GM21390 (cell line): ENCODE measurements around the gene HAUS6.
"Not testable (repeated sequence)": the region's sequence is repeated elsewhere in the genome, so short reads cannot be mapped to it uniquely, and the experiment has no call there.

ENCODE experiments used
- ATAC-seq: cut with Tn5 transposase; IDR thresholded peaks from one replicate; pipeline ENCODE4 v1.9.1; 2021; ENCODE audit not compliant: unreplicated experiment

The HAUS6 gene

DNA sequence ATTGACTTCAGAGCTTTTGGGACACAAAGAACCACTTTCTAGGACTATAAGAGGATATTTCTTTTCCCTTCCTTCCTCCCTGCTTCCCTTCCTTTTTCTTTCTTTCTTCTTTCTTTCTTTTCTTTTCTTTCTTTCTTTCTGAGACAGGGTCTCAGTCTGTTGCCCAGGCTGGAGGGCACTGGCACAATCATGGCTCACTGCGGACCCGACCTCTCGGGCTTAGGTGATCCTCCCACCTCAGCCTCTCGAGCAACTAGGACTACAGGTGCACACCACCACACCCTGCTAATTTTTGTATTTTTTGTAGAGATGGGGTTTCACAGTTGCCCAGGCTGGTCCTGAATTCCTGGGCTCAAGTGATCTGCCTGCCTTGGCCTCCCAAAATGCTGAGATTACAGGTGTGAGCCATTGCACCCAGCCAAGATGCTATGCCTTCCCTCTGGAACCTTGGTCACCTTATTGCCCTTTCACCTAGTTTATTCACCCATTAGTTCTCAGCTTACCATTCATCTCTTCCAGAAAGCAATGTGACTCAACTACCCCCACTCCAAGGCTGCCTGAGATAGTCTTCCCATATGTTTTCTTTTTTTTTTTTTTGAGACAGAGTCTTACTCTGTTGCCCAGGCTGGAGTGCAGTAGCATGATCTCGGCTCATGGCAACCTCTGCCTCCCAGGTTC lies 14.5 kb upstream of the HAUS6 start:
- ATAC-seq, result no peak

DNA sequence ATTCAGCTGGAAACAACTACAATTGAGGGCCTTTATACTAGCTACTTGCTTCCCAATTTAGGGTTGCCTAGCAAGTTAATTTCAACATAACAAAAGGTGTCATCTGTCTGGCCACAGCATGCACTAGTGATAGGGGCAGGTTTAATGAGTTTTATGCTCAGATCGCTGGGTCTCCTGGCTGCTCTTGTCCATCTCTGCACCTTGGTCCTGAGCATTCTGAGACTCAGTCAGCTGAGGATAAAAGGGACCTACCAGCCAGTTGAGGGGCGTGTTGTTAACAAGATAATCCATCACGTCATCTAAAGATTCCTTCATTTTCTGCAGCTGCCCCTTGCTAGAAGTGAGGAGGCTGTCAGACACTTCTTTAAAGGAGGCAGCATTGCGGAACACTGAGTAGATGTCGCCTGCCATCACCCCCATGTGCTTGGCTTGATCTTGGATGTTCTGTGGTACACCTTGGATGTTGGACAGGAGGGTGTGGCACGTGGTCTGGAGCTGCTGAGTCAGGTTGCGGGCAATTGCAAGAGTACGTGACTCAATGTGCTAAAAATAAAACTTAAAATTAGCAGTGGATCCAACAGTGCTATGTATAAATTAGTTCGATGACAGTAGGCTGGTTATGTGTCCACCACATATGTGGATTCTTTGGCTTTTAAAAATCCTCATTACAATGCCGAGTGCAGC lies 13.5 kb upstream of the HAUS6 start:
- ATAC-seq, result no peak

GRCh38 chr9:19114680-19115270 lies 12.1 kb upstream of the HAUS6 start:
- no peak for ATAC-seq

DNA sequence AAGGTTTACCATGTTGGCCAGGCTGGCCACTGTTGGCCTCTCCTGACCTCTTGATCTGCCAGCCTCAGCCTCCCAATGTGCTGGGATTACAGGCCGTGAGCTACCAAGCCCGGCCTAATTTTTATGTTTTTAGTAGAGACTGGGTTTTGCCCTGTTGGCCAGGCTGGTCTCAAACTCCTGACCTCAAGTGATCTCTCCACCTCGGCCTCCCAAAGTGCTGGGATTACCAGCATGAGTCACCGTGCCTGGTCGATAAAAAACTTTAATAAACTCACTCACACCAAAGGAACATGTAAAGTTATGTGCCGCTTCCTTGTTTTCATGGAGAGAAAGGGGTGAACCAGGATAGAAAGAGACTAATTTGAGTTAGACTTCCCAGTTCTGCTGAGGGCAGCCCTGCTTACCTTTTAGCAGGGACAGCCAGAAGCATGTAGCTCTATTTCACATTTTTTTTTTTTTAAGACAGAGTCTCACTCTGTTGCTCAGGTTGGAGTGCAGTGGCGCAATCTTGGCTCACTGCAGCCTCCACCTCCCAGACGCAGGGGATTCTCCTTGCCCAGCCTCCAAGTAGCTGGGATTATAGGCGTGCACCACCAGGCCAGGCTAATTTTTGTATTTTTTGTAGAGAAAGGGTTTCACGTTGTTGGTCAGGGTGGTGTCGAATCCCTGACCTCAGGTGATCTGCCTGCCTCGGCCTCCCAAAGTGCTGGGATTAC lies 11.4 kb upstream of the HAUS6 start:
- ATAC-seq, result no peak

DNA sequence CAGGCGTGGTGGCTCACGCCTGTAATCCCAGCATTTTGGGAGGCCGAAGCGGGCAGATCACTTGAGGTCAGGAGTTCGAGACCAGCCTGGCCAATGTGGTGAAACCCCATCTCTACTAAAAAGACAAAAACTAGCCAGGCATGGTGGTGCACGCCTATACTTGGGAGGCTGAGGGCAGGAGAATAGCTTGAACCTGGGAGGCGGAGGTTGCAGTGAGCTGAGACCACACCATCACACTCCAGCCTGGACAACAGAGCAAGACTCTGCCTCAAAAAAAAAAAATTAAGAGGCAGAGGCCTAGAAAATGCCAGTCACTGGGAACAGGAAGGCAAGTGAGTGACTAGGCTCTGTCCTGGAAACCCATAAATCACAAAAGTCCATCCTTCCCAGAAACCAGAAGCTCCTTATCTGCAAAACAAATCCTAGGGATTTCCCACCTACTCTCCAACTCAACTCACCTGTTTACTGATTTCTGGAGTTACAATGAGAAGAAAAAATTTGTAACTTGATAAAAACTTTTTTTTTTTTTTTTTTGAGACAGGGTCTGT lies 10.4 kb upstream of the HAUS6 start:
- not testable (repeated sequence) for ATAC-seq

DNA sequence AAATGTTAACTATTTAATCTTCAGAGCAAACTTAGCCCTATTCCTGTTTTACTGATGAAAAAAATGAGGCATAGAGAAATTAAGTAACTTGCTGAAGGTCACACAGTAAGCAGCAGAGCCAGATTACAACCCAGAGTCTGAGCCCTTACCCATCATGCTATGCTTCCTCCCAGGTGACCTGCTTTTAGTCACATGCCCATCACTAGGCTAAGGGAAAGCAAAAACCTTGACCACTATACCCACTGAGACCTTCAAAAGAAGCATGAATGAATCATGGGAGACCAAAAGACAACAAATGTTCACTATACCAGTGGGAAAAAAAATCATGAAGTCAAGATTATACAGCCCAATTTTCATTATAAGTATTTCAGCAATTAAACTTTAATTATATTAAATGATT lies 5.3 kb upstream of the HAUS6 start:
- no peak for ATAC-seq

- ATAC-seq, result no peak
These were observed 2.0 kb upstream of the HAUS6 start for GRCh38 chr9:19104515-19105282.

GRCh38 chr9:19102181-19102630 lies 498 bp downstream of the HAUS6 start:
- peak; percentile 31 for ATAC-seq

DNA sequence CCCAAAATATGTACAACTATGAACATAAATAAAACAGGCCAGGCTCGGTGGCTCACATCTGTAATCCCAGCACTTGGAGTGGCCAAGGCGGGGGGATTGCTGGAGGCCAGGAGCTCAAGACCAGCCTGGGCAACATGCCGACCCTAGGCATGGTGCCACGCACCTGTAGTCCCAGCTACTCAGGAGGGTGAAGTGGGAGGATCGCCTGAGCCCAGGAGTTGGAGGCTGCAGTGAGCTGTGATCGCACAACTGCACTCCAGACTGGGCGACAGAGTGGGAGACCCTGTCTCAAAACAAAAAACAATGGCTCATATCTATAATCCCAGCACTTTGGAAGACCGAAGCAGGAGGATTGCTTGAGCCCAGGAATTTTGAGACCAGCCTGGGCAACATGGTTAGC lies 1.5 kb downstream of the HAUS6 start:
- ATAC-seq, result no peak

DNA sequence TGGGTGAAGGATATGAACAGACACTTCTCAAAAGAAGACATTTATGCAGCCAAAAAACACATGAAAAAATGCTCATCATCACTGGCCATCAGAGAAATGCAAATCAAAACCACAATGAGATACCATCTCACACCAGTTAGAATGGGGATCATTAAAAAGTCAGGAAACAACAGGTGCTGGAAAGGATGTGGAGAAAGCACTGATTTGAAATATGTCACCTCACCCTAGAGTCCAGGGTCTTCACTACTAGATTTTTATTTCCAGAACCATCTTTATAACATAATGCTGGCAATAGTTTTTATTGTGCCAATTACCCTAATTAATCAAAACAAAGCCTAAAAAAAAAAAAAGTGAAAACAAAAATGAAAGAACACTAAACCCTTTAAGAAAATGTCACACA lies 5.3 kb downstream of the HAUS6 start:
- ATAC-seq, result not testable (repeated sequence)

- ATAC-seq, result no peak
These were observed 15.4 kb downstream of the HAUS6 start for GRCh38 chr9:19087106-19088000.

DNA sequence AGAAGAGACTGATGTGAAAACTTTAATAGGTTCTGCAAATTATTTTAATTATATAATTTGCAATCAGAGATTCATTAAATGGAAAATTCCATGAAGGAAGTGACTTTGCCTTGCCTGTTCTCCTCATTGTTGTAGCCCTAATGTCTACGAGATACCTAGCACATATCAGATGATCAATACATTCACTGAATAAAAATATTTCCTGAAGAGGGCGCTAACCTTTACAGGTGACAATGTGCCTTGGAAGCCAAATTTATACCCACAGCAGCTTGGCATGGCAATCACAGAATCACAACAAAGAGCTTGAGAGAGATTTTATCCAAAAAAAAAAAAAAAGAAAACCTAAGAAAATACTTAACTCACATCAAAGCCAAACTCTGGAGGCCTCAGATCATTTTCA lies 17.4 kb downstream of the HAUS6 start:
- ATAC-seq, result no peak

GRCh38 chr9:19074836-19075235 lies 27.9 kb downstream of the HAUS6 start:
- ATAC-seq, result no peak

GRCh38 chr9:19074229-19074628 lies 28.5 kb downstream of the HAUS6 start:
- ATAC-seq, result no peak

- ATAC-seq, result no peak
These were observed 45.7 kb downstream of the HAUS6 start for GRCh38 chr9:19057033-19057432.

- ATAC-seq, result no peak
These were observed 51.8 kb downstream of the HAUS6 start for GRCh38 chr9:19050637-19051591.

GRCh38 chr9:19049917-19050636 lies 52.6 kb downstream of the HAUS6 start:
- no peak for ATAC-seq
